GM21447 (cell line): Measurements from ENCODE around the gene ELAC1.
"Not testable (repeated sequence)": the region's sequence is repeated elsewhere in the genome, so short reads cannot be mapped to it uniquely, and the experiment has no call there.

Source experiments
- ATAC-seq: cut with Tn5 transposase; IDR thresholded peaks from one replicate; pipeline ENCODE4 v1.9.1; 2021; ENCODE audit not compliant: unreplicated experiment

The ELAC1 gene

DNA sequence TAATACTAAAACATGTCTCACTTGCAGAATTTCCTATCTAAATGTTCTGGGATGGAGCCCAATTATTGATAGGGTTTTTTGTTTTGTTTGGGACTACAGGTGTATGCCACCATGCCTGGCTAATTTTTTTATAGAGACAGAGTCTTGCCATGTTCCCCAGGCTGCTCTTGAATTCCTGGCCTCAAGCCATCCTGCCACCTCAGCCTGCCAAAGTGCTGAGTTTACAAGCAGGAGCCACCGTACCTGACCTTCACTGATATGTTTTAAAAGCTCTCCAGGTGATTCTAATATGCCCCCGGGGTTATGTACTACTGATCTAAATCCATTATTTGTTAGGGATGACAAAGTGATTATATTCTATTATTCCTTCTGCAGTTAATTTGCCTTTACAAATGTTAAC lies 2.2 kb downstream of the ELAC1 start:
- no peak for ATAC-seq

GRCh38 chr18:50972404-50972803 lies 4.6 kb downstream of the ELAC1 start:
- not testable (repeated sequence) for ATAC-seq

DNA sequence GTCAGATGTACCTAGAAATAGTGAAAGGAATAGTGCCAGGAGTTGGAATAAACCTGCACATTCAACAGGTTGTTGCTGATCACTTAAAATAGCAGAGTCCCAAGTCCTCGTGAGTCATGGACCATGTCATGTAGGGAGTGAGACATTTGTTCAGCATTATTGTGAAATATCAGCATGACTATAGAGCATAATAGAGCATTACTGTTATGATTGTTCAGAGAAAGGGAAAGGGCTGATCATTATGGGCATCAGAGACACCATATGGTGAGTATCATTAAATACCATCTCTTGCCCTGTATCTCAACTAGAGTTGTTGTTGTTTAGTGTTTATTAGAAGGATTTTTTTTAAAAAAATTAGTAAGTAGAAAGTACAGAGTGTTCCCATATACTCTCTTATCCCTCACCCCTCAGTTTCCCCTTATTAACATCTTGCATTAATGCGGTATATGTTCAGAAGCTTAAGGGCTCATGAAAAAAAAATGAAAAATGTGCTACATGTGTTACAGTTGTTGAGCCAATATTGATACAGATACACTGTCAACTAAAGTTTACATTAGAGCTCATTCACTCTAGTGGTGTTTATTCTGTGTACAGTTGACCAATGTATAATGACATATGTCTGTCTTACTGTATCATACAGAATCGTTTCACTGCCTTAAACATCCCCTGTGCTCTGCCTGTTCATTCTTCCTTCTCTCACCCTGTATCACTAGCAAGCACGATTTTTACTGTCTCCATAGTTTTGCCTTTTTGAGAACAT lies 5.7 kb downstream of the ELAC1 start:
- ATAC-seq = no peak

DNA sequence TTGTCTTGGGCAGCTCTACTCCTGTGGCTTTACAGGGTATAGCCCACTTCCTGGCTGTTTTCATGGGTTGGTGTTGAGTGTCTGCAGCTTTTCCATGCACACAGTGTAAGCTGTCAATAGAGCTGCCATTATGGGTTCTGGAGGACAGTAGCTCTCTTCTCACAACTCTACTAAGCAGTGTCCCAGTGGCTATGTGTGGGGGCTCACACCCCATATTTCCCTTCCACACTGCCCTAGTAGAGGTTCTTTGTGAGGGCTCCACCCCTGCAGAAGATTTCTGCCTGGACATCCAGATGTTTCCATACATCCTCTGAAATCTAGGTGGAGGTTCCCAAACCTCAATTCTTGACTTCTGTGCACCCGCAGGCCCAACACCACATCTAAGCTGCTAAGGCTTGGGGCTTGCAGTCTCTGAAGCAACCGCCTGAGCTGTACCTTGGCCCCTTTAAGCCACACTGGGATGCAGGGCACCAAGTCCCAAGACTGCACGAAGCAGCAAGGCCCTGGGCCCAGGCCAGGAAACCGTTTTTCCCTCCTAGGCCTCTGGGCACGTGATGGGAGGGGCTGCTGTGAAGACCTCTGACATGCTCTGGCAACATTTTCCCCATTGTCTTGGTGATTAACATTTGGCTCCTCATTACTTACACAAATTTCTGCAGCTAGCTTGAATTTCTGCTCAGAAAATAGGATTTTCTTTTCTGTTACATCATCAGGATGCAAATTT lies 9.4 kb downstream of the ELAC1 start:
- ATAC-seq = no peak

GRCh38 chr18:50981381-50981780 lies 13.5 kb downstream of the ELAC1 start:
- no peak for ATAC-seq

- ATAC-seq = no peak
Measured at GRCh38 chr18:50982086-50982801, 14.4 kb downstream of the ELAC1 start.

DNA sequence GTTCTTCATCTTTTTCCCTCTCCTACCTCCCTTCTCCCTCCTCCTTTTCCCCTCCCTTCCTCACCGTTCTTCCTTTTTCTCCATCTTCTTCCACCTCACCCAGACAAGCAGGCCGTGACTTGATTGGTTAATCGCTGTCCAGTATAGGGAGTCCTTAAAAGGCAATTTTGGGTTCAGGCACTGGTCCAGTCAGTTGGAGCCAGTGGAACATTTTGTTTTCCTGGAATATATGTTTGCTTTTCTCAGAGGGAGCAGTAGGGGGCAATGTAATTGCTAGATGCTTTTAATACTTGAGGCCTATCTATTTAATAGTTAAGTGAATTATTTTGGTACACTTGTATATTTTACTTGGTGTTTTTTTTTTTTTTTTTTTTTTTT lies 15.0 kb downstream of the ELAC1 start:
- no peak for ATAC-seq

DNA sequence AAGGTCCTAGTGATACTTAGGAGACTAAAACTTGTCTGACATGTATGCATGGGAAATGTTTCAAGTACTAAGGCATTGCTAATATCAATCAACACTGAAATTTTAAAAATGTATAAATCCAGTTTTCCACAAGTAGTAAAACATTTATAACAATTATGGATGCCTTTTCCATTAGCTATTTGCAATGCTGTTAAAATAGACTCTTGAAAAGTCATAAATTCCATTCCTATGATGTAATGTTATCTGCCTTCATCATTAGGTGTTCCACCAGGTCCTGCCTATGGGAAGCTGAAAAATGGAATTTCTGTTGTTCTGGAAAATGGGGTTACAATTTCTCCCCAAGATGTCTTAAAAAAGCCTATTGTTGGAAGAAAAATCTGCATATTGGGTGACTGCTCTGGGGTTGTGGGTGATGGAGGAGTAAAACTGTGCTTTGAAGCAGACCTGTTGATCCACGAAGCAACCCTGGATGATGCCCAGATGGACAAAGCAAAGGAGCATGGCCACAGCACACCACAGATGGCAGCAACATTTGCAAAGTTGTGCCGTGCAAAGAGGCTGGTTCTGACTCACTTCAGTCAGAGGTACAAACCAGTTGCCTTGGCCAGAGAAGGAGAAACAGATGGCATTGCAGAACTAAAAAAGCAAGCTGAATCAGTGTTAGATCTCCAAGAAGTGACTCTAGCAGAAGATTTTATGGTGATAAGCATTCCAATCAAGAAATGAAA lies 18.7 kb downstream of the ELAC1 start:
- no peak for ATAC-seq

- no peak for ATAC-seq
Measured at GRCh38 chr18:50987261-50987660, 19.4 kb downstream of the ELAC1 start.

DNA sequence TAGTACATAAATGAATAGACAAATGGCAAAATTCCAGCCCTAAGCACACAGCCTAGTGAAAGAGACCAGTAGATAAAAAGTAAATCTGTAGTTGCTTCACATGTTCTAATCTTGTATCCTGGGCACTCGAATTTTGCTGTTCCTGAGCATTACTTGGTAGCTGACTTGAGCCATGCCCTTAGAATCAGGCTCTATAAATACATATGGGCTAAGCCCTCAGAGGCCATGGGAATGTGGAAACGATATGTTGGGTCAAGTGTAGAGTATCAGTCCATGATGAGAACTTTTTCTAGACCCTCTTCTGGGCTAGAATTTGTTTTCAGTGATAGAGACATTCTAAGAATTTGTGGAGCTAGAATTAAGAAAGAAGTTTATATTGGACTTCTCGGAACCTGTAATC lies 21.9 kb downstream of the ELAC1 start:
- no peak for ATAC-seq

DNA sequence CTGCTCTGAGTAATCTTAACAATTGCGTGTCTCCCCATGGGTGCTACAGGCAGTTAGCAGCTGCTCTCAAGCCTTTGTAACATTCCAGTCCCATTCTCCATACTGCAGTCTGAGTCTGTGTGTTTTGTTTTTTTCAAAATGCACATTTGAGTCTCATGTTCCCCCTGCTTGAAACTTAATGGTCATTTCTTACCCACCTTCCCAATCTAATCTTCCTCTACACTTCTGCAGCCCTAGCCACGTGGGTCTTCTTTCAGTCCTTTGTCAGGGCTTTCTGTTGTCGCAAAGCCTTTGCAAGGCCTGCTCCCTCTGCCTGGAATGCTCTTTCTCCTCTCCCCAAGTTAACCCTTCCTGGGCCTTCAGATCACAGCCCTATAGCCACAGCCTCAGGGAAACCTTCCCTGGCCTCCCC lies 24.5 kb downstream of the ELAC1 start:
- no peak for ATAC-seq

DNA sequence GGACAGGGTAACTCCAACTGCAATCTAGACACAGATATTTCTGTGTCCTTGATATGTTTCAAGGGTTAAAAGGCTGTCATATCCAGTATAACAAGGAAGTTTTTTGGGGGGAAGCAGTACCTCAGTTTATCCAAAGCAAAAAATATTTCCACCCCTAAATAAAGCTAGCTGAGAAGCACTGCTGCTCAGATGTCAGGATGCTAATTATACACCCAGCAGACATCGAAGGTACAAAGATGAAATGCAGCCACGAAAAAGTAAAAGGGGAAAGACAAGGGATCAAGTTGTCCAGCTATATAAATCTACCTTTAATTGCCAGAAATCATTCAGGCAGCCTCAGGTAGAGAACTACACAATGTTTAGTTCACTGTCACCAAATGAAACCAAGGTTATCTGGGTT lies 26.2 kb downstream of the ELAC1 start:
- no peak for ATAC-seq

- ATAC-seq = not testable (repeated sequence)
Measured at GRCh38 chr18:51003174-51003573, 35.3 kb downstream of the ELAC1 start.

DNA sequence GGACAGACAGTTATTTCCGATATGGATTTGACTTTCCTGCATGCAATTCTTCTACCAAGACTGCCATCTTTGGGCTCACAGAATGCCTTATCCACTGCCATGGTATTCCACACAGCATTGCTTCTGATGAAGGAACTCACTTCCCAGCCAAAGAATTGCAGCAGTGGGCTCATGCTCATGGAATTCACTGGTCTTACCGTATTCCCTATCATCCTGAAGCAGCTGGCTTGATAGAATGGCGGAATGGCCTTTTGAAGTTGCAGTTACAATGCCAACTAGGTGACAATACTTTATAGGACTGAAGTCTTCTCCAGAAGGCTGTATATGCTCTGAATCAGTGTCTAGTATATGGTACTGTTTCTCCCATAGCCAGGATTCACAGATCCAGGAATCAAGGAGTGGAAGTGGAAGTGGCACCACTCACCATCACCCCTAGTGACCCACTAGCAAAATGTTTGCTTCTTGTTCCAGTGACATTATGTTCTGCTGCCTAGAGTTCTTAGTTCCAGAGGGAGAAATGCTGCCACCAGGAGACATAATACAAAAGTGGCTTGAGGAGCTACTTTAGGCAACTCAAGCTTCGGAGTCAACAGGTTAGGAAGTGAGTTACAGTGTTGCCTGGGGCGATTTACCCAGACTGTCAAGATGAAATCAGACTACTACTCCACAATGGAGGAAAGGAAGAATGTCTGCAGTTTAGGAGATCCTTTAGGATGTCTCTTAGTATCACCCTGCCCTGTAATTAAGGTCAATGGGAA lies 38.4 kb downstream of the ELAC1 start:
- ATAC-seq = no peak

DNA sequence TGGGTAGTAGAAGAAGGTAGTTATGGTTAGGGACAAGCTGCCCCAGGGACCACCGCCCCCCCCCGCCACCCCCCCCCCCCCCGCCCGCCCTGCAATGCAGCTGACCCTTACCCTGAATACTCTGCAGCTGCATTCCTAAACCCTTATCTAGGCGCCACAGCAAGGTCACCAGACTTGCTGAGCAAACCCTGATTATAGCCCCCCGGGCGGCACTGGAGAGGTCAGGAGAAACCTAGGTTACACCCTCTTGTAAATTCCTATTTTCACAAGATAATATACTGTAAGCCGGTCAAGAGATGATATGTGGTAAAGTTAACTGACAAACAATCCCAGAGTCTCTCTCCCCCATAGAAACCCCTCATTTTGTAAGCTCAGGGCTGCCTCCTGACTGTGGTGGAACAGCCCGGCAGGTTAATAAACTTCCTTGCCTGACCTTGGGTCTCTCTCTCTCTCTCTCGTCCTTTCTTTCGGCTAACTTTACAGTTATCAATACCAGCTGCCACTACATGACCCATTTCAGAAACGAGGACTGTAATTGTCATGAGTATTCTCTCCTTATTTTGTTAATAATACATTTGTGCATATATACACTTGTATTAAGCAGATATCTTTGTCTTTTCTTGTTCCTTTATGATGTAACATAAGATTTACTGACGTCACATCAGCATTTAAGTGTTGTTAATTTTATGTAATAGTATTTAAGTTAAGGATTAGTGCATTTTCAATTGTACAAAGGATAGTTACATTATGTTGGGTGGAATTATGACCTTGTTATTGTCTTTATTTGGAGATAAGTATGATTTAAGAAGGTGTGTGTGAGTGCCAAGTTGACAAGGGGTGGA lies 39.3 kb downstream of the ELAC1 start:
- no peak for ATAC-seq

DNA sequence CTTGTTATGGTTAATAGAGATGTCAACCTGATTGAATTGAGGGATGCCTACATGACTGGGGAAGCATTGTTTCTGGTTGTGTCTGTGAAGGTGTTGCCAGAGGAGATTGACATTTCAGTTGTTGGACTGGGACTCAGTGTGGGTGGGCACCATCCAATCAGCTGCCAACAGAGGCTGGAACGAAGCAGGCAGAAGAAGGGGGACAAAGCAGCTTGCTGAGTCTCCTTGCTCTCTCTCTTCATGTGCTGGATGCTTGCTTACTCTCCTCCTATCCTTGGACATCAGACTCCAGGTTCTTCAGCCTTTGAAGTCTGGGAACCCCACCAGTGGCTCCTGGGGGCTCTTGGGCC lies 39.9 kb downstream of the ELAC1 start:
- ATAC-seq = no peak

DNA sequence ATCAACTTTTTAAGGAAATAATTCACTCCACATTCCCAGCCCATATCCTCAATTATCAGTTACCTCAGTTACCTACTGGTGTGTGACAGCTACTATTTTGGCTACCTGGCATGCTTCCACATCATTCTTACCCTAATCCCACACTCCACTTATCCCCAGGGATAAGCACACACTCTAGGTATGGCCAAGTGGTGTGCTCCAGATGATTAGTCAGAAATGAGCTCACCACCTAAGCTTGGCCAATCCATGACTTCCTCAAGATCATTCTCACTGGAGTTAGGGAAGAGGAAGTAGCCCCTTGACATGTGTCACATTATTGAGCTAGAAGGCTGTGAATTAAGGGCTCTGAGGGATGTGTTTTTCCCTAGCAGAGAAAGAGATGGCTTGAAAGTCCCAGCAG lies 41.2 kb downstream of the ELAC1 start:
- ATAC-seq = no peak

- no peak for ATAC-seq
Measured at GRCh38 chr18:51010218-51010617, 42.4 kb downstream of the ELAC1 start.

DNA sequence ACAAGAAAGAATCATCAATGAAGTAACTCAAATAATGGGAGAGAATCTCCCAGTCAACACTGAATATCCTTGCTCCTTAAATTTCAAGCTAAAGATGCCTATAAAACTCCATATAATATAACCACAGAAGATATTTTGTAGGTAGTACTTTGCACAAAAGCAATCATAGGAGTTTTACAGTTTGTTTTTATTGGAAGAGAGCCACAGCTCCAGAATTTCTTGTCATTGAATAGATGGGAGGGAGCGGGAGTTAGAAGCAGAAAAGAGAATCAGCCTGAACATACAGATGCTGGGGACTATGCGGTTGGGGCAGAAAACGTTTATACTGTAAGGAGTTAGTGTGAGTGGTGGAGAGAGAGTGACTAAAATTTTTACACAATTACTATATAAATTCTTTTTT lies 43.9 kb downstream of the ELAC1 start:
- no peak for ATAC-seq

GRCh38 chr18:51012441-51012840 lies 44.6 kb downstream of the ELAC1 start:
- no peak for ATAC-seq
